NCI-H2029 treated with DMSO at 0.1 percent for 48 hours (cell line): ENCODE measurements around the gene B4GALT3.

ENCODE experiments used
- DNase-seq: peaks from one replicate; lab custom pipeline; 2025; lab: John Stamatoyannopoulos, UW

B4GALT3 gene

DNA sequence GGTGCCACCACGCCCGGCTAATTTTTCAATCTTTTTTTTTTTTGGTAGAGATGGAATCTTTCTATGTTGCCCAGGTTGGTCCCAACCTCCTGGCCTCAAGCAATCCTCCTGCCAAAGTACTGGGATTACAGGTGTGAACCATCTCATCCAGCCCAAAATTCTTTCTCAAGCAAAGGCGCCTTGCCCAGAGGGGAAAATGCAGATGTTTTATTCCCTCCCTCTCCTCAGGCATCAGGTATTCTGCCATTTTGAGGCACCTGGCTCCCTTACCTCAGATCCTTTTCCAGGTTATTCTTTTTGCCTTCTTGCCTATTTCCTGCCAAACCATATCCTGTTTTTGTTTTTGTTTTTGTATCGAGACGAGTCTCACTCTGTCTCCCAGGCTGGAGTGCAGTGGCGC, 11.1 kb upstream of the B4GALT3 start:
- no peak for DNase-seq

GRCh38 chr1:161187311-161187710, 10.0 kb upstream of the B4GALT3 start:
- DNase-seq: no peak

DNA sequence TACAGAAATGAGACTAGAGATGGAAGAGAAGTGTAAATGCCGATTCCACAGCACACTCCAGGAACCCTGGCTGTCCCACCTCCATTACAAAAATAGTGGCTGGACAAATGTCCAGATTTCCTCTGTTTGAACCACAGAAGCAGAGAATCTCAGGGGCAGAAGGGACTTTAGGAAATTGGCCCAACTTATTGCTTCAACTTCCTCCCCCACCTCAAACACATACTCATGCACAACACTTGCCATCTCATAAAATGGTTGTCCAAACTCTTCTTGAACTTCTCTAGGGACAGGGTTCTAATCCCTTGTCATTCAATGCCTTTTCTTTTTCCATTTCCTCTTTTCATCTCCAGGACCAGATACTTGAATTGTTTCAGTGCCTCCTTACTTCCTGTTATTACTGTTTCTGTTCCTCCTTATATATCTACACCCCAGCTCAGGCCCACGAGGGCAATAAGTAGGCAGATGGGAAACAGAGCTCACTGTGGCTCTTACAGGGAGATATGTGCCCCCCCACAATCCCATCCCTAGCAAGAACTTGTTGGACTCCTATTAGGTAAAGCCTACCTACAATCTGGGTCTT, 8.5 kb upstream of the B4GALT3 start:
- DNase-seq: no peak

GRCh38 chr1:161185282-161185682, 8.0 kb upstream of the B4GALT3 start:
- peak; percentile 45 for DNase-seq

DNA sequence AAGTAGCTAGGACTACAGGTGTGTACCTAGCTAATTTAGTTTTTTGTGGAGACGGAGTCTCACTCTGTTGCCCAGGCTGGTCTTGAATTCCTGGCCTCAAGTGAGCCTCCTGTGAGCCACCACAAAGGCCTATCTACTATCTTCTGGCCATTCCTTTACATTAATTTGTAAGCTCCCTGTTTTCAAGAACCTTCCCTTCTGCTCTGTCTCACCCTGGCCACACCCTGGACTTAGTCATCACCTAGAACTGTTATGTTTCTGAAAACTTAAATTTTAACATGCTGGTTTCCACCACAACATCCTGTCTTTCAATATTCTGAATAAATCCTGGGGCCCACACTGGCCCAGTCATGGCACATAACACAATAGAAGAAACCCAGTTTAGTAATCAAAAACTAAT, 4.9 kb upstream of the B4GALT3 start:
- DNase-seq: no peak

- no peak for DNase-seq
Observed at GRCh38 chr1:161180639-161181038, 3.3 kb upstream of the B4GALT3 start.

DNA sequence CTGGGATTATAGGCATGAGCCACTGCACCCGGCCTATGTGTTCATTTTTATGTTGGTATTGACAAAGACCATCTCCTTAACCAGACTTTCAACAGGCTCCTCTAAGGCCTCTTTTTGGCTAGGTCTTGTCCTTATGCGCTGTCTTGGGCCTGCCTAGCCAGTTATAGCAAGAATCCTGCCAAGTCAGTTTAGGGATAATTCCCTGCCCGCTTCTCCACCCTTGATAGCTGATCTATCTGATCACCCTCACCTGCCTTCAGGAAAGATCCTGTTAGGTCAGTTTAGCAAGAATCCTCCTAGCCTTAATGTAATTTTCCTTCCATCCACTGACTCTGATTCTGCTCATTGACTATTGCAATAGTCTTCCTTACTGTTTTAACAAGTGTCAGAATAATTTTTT, 2.4 kb upstream of the B4GALT3 start:
- no peak for DNase-seq

GRCh38 chr1:161177936-161178244, 583 bp upstream of the B4GALT3 start:
- DNase-seq: no peak

- DNase-seq: no peak
Observed at GRCh38 chr1:161176468-161177111, 717 bp downstream of the B4GALT3 start.

DNA sequence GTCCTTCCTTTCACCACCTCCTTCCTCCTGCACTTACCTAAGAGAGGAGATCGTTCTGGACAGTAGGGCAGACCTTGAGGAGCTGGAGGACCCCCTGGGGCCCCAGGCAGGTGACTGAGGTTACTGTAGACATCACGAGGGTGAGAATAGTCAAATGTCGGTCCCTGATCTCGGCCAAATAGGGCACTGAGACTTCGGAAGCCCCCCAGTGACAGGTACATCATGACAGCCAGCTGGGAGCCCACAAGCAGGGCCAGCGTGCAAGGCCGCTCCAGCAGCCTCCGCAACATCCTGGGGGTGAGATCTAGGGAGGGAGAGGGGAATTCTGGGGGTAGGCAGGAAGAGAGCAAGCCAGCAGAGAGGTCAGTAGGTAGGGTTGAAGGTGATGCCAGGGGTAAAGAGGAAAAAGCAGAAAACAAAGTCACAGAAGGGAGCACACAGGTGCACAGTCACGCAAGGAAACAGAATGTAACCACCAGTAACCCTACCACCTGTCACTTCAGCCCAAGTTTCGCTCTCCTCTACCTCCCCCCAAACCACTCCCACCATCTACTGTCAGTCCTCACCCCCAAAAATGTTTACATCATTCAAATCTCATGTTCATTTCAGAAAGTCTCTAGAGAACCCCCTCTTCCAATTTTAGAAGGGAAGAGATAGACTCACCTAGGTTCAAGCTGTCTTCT, 1.4 kb downstream of the B4GALT3 start:
- no peak for DNase-seq

GRCh38 chr1:161174911-161175310, 2.4 kb downstream of the B4GALT3 start:
- no peak for DNase-seq

DNA sequence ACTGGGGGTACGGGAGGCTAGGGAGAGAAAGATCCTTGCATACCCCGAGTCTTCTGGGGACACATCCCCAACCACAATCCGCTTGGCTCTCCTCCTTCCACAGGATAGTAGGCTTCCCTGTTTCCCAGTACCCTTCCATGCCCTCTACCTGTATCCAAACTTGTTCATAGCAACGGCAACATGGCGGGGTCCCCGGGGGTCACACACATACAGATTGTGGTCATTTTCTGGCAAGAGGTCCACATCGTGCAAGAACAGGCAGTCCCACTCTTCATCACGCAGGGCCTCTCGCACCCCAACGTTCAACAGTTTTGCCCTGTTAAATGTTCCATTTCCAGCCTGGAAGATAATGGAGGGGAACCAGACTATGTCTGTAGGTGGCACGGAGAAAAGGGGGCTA, 3.6 kb downstream of the B4GALT3 start:
- no peak for DNase-seq

GRCh38 chr1:161172776-161173376, 4.4 kb downstream of the B4GALT3 start:
- DNase-seq: no peak

DNA sequence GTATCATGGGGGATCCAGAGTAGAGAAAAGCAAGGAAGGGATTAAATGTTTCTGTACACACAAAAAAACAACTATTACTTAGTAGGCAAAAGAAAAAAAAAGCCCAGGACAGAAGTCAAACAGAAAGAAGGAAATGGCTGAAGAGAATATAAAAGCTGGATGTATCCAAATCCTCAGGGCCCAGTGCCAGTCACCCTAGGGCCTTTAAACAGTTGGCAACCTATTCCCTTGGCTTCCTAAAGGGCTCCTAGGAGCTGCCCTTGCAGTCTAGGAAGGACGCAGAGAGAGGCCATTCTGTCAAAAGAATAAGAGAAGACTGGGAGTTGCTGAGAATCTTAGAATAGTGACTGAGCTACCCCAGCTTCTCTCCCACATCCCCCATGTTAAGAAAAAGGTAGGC, 5.0 kb downstream of the B4GALT3 start:
- DNase-seq: no peak

GRCh38 chr1:161171696-161172095, 5.6 kb downstream of the B4GALT3 start:
- no peak for DNase-seq

- DNase-seq: no peak
Observed at GRCh38 chr1:161171191-161171590, 6.1 kb downstream of the B4GALT3 start.

- no peak for DNase-seq
Observed at GRCh38 chr1:161168906-161169305, 8.4 kb downstream of the B4GALT3 start.

DNA sequence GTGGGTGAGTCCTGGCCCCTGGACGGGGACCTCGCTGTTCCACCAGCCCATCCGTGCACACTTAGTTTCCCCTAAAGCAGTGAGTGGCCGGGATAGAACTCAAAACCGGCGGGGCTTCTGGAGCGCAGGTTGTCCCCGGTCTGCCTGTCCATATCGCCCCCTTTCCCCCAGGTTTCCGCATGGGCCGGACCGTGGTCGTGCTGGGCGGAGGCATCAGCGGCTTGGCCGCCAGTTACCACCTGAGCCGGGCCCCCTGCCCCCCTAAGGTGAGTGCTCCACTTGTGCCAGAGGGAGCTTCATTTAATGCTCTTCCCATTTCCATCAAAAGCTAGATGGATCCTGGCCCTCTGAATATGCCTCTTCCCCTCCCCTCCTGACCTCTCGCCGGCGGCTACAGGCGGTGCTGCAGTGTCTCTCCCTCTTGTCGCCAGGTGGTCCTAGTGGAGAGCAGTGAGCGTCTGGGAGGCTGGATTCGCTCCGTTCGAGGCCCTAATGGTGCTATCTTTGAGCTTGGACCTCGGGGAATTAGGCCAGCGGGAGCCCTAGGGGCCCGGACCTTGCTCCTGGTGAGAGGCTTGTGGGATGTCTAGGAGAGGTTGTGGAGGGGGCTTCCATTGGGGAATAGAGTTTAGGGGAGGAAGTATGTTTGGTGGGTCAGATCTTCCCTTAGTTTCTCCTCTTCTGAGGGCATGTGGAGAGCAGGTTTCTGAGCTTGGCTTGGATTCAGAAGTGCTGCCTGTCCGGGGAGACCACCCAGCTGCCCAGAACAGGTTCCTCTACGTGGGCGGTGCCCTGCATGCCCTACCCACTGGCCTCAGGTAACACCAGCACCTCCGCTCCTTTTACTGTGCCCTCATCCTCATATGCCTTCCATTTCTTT, 10.4 kb downstream of the B4GALT3 start:
- no peak for DNase-seq

DNA sequence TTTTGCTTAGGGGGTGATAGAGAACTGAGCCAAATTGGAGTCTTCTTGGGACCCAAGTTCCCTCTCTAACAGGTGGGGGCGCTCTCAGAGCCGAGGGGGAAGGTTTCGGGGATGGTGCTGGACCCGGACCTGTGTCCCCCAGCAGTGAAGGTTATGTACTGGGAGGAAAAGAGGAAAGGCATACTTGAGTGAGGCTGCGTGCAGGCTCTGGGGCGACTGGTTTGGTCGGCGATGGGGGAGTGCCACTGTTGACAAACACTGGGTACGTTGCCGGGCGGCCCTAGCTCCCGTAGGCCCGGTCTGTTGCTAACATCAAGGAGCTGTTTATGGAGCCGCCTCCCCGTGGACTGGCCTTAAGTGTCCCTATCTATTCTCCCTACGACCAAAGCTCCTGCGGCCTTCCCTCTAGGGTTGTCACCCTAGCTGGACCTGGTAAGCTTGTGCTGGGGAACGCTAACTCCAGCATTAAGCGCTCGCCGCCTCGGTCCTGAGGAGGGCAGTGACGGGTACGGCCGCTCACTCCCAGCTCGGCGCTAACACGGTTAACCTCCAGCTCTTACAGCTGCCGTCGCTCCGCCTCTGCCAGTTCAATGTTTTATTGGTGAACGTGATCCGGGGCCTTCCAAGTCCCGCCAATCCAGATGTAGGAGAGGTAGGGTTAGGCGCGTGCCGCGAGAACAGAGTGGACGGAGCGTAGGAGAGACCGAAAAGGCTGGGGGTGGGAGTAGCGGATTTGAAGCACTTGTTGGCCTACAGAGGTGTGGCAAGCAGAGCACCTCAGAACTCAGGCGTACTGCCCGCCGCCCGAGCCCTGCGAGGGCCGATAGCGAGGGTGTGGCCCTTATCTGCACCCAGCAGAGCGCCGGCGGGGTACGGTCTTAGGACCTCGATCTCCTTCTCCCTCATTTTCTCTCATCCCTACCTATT, 11.3 kb downstream of the B4GALT3 start, which contains the start of gene PPOX:
PPOX (plus strand) TSS at position 685 of the 927 bp plus-strand sequence. CDS start 422 bp downstream, outside the sequence.
- DNase-seq: peak; percentile 95

GRCh38 chr1:161164901-161165610, 12.3 kb downstream of the B4GALT3 start:
- DNase-seq: no peak
